Measurements from ENCODE around the gene CSH1.
"Not testable (repeated sequence)": the region's sequence is repeated elsewhere in the genome, so short reads cannot be mapped to it uniquely, and the experiment has no call there.

The CSH1 gene

GRCh38 chr17:63928966-63929695 is 32.8 kb upstream of the CSH1 start:
- DNase-seq (ENCODE audit: low read depth) = no peak

- DNase-seq (ENCODE audit: low read depth) = no peak
Measured at GRCh38 chr17:63928172-63928666, 31.8 kb upstream of the CSH1 start.

GRCh38 chr17:63927464-63928171 is 31.2 kb upstream of the CSH1 start:
- DNase-seq (ENCODE audit: low read depth) = no peak

DNA sequence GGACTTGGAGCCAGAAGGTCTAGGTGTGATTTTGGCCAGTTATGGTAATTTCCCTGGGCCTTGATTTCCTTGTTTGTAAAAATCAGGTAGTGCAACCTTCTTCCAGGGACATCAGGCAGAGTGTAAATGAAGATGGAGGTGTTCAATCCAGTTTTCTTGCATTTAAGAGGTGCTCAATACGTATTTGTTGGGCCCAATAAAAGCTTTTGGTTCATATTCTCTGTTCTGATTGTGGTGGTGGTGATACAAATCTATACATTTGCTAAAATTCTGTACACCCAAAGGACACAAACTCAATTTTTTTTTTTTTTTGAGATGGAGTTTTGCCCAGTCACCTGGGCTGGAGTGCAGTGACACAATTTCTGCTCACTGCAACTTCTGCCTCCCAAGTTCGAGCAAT is 29.8 kb upstream of the CSH1 start:
- no peak for DNase-seq (ENCODE audit: low read depth)

DNA sequence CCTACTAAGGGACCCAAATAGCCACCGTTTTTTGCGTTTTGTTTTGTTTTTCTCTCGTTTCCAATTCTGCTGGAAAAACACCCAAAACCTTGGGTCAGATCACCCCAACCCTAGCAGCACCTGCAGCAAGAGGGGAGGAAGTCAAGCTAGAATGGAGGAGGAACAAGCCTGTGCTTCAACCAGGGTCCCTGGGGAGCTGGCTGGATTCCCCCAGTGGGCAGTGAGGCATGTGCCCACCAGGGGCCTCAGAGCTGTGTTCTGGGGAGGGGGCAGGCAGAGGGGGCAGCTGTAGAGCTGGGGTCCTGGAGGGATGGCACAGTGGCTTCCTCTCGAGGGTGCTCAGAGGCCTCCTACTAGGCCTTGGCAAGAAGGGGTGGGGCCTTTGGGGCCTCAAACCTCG is 29.2 kb upstream of the CSH1 start:
- no peak for DNase-seq (ENCODE audit: low read depth)

- DNase-seq (ENCODE audit: low read depth) = not testable (repeated sequence)
Measured at GRCh38 chr17:63922402-63922801, 26.0 kb upstream of the CSH1 start.

DNA sequence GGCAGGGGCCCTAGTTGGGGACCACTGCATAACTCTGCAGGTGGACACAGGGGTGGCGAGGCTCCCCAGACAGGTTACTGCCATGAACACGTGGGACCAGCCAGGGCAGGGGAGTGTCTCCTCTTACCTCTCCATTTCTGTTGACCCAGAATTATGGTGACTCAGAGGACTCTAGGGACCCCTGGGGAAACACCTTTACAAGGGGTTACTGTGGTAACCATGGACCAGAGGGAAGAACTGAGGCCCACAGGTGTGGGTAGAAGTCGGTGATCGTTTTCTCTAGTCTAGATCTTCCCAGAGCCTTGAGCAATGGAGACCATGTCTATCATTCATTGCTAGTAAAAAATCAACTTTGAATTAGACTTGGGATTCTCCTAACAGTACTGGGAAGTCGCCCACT is 24.4 kb upstream of the CSH1 start:
- not testable (repeated sequence) for DNase-seq (ENCODE audit: low read depth)

DNA sequence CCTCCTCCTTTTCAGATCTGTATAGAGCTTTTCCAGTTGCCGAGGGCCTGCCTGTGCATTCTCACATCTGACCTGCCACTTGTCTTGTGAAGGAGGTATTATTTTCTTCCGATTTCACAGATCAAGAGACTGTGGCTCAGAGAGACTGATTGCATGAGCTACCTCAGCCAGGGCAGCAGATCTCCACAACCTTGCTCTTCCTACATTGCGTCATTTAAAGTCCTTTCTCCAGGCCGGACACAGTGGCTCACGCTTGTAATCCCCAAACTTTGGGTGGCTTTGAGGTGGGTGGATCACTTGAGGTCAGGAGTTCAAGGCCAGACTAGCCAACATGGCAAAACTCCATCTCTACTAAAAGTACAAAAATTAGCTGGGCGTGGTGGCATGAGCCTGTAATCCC is 23.7 kb upstream of the CSH1 start:
- DNase-seq (ENCODE audit: low read depth) = not testable (repeated sequence)

DNA sequence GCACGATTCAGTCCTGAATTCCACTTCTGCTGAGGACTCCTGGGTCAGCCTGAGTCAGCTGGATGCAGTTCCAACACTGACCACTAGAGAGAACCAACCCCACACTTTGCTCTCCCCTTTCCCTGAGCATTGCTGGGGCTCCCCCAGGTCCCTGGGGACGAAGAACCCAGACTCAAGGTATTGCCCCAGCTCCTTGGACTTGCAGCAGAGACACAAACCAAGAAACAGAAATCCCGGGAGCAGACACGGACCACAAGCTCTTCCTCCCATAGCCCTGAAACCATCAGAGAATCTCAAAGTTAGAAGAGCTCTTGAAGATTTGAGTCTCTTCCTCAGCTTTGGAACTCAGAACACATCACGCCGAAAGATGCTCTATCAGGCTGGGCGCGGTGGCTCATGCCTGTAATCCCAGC is 22.9 kb upstream of the CSH1 start:
- peak; percentile 66 for DNase-seq (ENCODE audit: low read depth)

DNA sequence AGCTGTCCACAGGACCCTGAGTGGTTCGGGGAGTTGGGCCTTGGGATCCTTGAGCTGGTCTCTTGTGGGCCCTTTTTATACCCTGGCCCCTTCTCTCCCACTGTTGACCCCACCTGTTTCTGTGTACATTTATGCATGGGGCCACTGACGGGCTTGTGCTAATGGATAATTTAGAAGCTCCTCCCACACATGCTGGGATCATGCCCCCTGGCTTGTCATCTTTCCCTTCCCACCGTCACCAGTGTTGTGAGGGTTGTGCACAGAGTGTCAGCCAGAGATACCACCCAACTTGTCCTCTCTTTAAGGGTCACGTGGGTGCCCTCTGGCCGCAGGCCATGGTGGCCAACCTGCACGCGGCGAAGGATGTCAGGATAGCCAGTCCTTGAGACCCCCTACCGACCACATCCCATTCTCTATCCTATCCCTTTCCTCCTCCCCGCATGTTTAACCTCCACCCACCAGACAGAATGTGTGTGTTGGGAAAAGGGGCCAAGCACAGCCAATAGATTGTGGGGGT is 22.5 kb upstream of the CSH1 start, which contains the start of gene GH1:
TSS of gene GH1 (minus strand) at position 51 of the 517 bp plus-strand sequence. CDS start 63 bp downstream, outside the sequence.
- DNase-seq (ENCODE audit: low read depth) = not testable (repeated sequence)

GRCh38 chr17:63918305-63918704 is 21.9 kb upstream of the CSH1 start:
- no peak for DNase-seq (ENCODE audit: low read depth)

GRCh38 chr17:63917646-63918045 is 21.3 kb upstream of the CSH1 start:
- no peak for DNase-seq (ENCODE audit: low read depth)

DNA sequence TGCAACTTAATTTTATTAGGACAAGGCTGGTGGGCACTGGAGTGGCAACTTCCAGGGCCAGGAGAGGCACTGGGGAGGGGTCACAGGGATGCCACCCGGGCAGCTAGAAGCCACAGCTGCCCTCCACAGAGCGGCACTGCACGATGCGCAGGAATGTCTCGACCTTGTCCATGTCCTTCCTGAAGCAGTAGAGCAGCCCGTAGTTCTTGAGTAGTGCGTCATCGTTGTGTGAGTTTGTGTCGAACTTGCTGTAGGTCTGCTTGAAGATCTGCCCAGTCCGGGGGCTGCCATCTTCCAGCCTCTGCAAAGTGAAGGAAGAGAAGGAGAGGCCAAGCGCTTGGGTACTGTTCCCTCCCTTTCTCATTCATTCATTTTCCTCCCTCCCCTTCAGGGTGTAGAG is 20.8 kb upstream of the CSH1 start:
- not testable (repeated sequence) for DNase-seq (ENCODE audit: low read depth)

DNA sequence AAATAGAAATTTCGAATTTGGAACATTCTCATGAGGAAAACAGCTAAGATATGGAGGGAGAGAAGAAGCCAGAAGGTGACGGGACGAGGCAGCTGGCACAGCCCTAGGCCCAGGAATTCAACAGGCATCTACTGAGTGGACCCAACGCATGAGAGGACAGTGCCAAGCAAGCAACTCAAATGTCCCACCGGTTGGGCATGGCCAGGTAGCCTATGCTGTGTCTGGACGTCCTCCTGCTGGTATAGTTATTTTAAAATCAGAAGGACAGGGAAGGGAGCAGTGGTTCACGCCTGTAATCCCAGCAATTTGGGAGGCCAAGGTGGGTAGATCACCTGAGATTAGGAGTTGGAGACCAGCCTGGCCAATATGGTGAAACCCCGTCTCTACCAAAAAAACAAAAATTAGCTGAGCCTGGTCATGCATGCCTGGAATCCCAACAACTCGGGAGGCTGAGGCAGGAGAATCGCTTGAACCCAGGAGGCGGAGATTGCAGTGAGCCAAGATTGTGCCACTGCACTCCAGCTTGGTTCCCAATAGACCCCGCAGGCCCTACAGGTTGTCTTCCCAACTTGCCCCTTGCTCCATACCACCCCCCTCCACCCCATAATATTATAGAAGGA is 20.3 kb upstream of the CSH1 start:
- DNase-seq (ENCODE audit: low read depth) = no peak

DNA sequence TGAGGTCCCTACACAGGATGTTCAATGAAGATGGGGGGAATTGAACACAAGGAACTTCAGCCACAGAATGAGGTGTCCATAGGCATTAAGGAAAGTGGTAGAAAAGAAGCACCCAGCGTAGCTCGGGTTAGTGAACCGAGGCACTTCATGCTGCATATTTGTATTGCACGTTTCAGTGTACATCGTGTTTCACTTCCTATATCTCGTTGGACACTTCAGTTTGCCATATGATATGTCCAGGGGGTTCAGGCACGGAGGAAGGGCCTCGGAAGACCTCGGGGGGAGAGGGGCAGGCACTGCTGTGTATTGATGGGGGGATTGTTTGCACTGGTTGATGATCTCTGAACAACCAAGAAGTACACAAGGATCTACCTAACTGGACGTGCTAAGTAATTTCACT is 19.4 kb upstream of the CSH1 start:
- not testable (repeated sequence) for DNase-seq (ENCODE audit: low read depth)

DNA sequence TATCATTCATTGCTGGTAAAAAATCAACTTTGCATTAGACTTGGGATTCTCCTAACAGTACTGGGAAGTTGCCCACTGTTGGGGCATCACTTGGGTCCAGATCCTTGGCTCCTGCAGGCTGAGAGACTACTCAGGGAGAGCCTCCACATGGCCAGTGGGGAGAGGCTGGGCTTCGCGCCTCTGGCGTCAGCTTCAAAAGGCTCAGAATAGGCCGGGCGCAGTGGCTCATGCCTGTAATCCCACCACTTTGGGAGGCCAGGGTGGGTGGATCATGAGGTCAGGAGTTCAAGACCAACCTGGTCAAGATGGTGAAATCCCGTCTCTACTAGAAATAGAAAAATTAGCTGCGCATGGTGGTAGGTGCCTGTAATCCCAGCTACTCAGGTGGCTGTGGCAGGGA is 18.1 kb upstream of the CSH1 start:
- DNase-seq (ENCODE audit: low read depth) = no peak

DNA sequence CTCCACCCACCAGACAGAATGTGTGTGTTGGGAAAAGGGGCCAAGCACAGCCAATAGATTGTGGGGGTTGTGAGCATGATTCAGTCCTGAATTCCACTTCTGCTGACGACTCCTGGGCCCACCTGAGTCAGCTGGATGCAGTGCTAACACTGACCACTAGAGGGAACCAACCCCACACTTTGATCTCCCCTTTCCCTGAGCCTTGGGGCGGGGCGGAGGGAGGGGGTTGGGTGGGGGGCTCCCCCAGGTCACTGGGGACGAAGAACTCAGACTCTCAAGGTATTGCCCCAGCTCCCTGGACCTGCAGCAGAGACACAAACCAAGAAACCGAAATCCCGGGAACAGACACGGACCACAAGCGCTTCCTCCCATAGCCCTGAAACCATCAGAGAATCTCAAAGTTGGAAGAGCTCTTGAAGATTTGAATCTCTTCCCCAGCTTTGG is 15.3 kb upstream of the CSH1 start:
- peak; percentile 46 for DNase-seq (ENCODE audit: low read depth)

DNA sequence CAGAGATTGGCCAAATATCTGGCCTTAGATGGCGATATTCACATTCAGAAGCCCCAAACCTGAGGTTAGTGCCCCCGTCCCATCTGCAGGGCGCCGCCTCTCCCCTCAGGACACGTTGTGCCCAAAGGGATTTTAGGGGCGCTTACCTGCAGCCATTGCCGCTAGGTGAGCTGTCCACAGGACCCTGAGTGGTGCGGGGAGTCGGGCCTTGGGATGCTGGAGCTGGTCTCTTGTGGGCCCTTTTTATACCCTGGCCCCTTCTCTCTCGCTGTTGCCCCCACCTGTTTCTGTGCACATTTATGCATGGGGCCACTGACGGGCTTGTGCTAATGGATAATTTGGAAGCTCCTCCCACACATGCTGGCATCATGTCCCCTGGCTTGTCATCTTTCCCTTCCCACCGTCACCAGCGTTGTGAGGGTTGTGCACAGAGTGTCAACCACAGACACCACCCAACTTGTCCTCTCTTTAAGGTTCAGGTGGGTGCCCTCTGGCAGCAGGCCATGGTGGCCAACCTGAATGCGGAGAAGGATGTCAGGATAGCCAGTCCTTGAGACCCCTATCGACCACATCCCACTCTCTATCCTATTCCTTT is 14.8 kb upstream of the CSH1 start, which contains the start of gene CSHL1:
TSS of gene CSHL1 (minus strand) at position 218 of the 595 bp plus-strand sequence. CDS start at position 156, 62 bp downstream.
- DNase-seq (ENCODE audit: low read depth) = no peak

DNA sequence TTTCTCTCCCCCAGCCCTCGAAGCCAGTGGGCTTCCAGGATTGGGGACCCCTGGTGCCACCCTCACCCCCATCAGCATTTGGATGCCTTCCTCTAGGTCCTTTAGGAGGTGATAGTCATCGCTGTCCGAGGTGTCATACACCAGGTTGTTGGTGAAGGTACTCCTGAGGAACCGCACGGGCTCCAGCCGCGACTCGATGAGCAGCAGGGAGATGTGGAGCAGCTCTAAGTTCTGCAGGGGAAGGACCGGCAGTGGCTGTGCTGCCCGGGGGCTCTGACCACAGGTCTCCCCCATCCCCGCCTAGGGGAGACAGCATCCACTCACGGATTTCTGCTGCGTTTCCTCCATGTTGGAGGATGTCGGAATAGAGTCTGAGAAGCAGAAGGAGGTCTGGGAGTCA is 13.7 kb upstream of the CSH1 start:
- no peak for DNase-seq (ENCODE audit: low read depth)

GRCh38 chr17:63909586-63909985 is 13.2 kb upstream of the CSH1 start:
- DNase-seq (ENCODE audit: low read depth) = not testable (repeated sequence)

- DNase-seq (ENCODE audit: low read depth) = peak; percentile 21
Measured at GRCh38 chr17:63907161-63907778, 10.9 kb upstream of the CSH1 start.

- not testable (repeated sequence) for DNase-seq (ENCODE audit: low read depth)
Measured at GRCh38 chr17:63904796-63905195, 8.4 kb upstream of the CSH1 start.

Measured in EH (cell line).